Measurements from ENCODE around the gene SUMO2. TPM values are rescaled to one million over a fixed set of nuclear protein-coding genes. Genes with fewer than 3 reads are reported as not detected.

Gene SUMO2
- total and polyA plus RNA-seq, 10 of the 15 experiments (the other 5 are each of a cell fraction or from before 2014, with no cell fraction given) = 163 to 803 (median 555) TPM

DNA sequence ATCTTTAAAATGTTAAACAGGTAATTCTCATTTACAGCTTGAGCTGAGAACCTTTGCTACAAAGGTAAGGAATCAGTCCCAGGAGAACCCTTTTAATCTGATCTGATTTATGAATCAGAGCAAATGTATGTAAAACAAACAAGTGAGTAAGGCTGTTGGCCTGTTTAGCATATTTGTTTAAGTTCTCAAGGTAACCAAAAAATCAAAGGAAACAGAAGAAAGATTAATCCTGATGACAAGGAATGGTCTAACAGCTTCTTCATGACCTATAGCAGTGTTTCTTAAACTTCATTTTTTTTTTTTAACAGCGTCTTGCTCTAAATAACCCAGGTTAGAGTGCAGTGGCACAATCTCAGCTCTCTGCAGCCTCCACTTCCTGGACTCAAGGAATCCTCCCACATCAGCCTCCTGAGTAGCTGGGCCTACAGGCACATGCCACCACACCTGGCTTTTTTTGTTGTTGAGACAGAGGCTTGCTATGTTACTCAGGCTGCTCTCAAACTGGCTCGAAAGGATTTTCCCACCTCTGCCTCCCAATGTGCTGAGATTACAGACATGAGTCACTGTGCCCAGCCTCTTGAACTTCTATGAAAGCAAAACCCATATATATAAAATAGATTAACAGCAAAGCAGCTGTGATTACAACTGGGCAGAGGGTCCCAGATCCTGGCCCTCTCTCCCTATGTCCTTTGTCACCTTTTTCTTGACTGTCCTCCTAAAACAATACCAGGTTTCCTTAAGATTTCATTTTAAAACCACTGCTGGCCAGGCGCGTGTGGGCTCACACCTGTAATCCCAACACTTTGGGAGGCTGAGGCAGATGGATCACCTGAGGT is 23.3 kb downstream of the SUMO2 start:
- no peaks in the 10 kb centered on the region for H3K79me2 ChIP-seq (ENCODE audit: control insufficient read depth, insufficient read depth, low read length)
- TF ChIP-seq SMAD5 (IDR thresholded peaks at IDR 0.05; ENCODE audit: low read depth) (no peak), EP300 (IDR thresholded peaks at IDR 0.05; ENCODE audit: borderline replicate concordance in 1 of 2, control insufficient read depth in 1 of 2, low read depth in 2 of 2, low read length in 2 of 2) (no peak), MYC (IDR thresholded peaks at IDR 0.05; ENCODE audit: insufficient read depth, insufficient read length, insufficient replicate concordance, low read length, severe bottlenecking) (no peak), FOS (IDR thresholded peaks at IDR 0.05; ENCODE audit: borderline replicate concordance, extremely low read depth, insufficient read length) (no peak), SIX5 (IDR thresholded peaks at IDR 0.05; ENCODE audit: low read depth, low read length, severe bottlenecking) (no peak), KLF5 (IDR thresholded peaks at IDR 0.05; ENCODE audit: partially characterized antibody) (no peak), SREBF1 (IDR thresholded peaks at IDR 0.05; ENCODE audit: low read length) (no peak), DPF2 (IDR thresholded peaks at IDR 0.05) (no peak), PML (IDR thresholded peaks at IDR 0.05; ENCODE audit: low read length) (no peak), NFYB (IDR thresholded peaks at IDR 0.05; ENCODE audit: insufficient read depth, low read depth, low read length) (no peak), ASH2L (IDR thresholded peaks at IDR 0.05; ENCODE audit: borderline replicate concordance, low read depth) (no peak)
- TF ChIP-seq, protein P1, sequence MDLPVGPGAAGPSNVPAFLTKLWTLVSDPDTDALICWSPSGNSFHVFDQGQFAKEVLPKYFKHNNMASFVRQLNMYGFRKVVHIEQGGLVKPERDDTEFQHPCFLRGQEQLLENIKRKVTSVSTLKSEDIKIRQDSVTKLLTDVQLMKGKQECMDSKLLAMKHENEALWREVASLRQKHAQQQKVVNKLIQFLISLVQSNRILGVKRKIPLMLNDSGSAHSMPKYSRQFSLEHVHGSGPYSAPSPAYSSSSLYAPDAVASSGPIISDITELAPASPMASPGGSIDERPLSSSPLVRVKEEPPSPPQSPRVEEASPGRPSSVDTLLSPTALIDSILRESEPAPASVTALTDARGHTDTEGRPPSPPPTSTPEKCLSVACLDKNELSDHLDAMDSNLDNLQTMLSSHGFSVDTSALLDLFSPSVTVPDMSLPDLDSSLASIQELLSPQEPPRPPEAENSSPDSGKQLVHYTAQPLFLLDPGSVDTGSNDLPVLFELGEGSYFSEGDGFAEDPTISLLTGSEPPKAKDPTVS (IDR thresholded peaks at IDR 0.05; ENCODE audit: low read depth, low read length) = no peak
- TF ChIP-seq, protein P2, sequence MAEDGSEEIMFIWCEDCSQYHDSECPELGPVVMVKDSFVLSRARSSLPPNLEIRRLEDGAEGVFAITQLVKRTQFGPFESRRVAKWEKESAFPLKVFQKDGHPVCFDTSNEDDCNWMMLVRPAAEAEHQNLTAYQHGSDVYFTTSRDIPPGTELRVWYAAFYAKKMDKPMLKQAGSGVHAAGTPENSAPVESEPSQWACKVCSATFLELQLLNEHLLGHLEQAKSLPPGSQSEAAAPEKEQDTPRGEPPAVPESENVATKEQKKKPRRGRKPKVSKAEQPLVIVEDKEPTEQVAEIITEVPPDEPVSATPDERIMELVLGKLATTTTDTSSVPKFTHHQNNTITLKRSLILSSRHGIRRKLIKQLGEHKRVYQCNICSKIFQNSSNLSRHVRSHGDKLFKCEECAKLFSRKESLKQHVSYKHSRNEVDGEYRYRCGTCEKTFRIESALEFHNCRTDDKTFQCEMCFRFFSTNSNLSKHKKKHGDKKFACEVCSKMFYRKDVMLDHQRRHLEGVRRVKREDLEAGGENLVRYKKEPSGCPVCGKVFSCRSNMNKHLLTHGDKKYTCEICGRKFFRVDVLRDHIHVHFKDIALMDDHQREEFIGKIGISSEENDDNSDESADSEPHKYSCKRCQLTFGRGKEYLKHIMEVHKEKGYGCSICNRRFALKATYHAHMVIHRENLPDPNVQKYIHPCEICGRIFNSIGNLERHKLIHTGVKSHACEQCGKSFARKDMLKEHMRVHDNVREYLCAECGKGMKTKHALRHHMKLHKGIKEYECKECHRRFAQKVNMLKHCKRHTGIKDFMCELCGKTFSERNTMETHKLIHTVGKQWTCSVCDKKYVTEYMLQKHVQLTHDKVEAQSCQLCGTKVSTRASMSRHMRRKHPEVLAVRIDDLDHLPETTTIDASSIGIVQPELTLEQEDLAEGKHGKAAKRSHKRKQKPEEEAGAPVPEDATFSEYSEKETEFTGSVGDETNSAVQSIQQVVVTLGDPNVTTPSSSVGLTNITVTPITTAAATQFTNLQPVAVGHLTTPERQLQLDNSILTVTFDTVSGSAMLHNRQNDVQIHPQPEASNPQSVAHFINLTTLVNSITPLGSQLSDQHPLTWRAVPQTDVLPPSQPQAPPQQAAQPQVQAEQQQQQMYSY (CRISPR knock-in tag; IDR thresholded peaks at IDR 0.05) = no peak
- DNase-seq (ENCODE audit: low read depth, low spot score) = no peak
- no peak overlapping the region for H3K4me2 ChIP-seq (ENCODE audit: control insufficient read depth, insufficient read depth)
- RAD21 ChIA-PET (ENCODE audit: unreplicated experiment) = interaction anchor here (0.9 kb wide), 1 partner anchor 42 kb away, joined by 4 read pairs; no protein-coding TSS in a partner anchor
- H3K27ac ChIP-seq (ENCODE audit: control insufficient read depth, insufficient read depth) = no peak overlapping the region
- in situ Hi-C loops (cut with MboI) = no loop called here
- H3K4me3 ChIP-seq = no peak overlapping the region
- 63% methylated on average over 4 of the region's 4 CpGs for WGBS (ENCODE audit: insufficient coverage, insufficient replicate concordance, low lambda C conversion rate, missing lambda C conversion rate)
- H3K9ac ChIP-seq (ENCODE audit: control insufficient read depth, insufficient read depth, low read length) = no peak overlapping the region
- no TSS peak for BruUV-seq (replicated peaks)
- POLR2A ChIA-PET = interaction anchor here (0.6 kb wide), 1 partner anchor 53 kb away, joined by 4 read pairs; no protein-coding TSS in a partner anchor
- peaks cover 6% of the 10 kb centered on the region for H3K4me1 ChIP-seq (ENCODE audit: control insufficient read depth, insufficient read depth, low read length)
- no peak for FAIRE-seq
- no peaks in the 10 kb centered on the region for H3K9me3 ChIP-seq (replicated peaks; ENCODE audit: control insufficient read depth, insufficient read depth, low read length)
- H4K20me1 ChIP-seq (ENCODE audit: control insufficient read depth, insufficient read depth) = no peaks in the 10 kb centered on the region
- no peak overlapping the region for H2AFZ ChIP-seq (ENCODE audit: control insufficient read depth, low read depth, low read length)
- CTCF ChIA-PET = interaction anchor here (0.6 to 2.5 kb wide), 6 partner anchors 12 to 244 kb away, joined by 3 to 10 read pairs (median 3); no protein-coding TSS in a partner anchor
- intact Hi-C loops (cut with micrococcal nuclease; ENCODE audit: unreplicated experiment) = no loop called here
- no peaks in the 10 kb centered on the region for H3K27me3 ChIP-seq (replicated peaks in 1 of 2; ENCODE audit: control insufficient read depth in 2 of 2, insufficient read depth in 2 of 2, low read length in 1 of 2)
- SMC1A ChIA-PET (ENCODE audit: uncharacterized antibody, unreplicated experiment) = interaction anchor here (0.8 to 1.5 kb wide), 5 partner anchors 9 to 14 kb away, joined by 3 to 4 read pairs (median 3); no protein-coding TSS in a partner anchor
- H3K36me3 ChIP-seq (ENCODE audit: control insufficient read depth in 2 of 2, insufficient read depth in 2 of 2, low read length in 1 of 2) = no peaks in the 10 kb centered on the region
- ATAC-seq = no peak
